Sigmoid colon (tissue), 4 donors: ENCODE results near the gene MED29.

Experiments
- EP300 ChIP-seq, 4 donors: sonication (generic); formaldehyde crosslinking; IDR thresholded peaks; one replicate each; pipeline ENCODE4 v1.6.1; 2017; ENCODE audit warnings: antibody characterized with exemption in 4 of 4
- POLR2A ChIP-seq, 2 donors: fragments of 450-650 bp; IDR thresholded peaks; one replicate each; pipeline ENCODE4 v1.6.1; 2016; ENCODE audit warnings: antibody characterized with exemption in 2 of 2, mild to moderate bottlenecking in 2 of 2, moderate library complexity in 2 of 2
- POLR2AphosphoS5 ChIP-seq, 4 donors: sonication (generic); formaldehyde crosslinking; IDR thresholded peaks; one replicate each; pipeline ENCODE4 v1.6.1; 2017; ENCODE audit warnings: antibody characterized with exemption in 4 of 4
- TF ChIP-seq, protein P1 (sequence below), 4 experiments: fragments of 450-650 bp in 3 of 4; fragments of 200-600 bp in 1 of 4; IDR thresholded peaks; one replicate each; pipeline ENCODE4 v1.5.1; 2016 to 2019; ENCODE audit warnings: antibody characterized with exemption in 4 of 4, mild to moderate bottlenecking in 3 of 4, moderate library complexity in 2 of 4

DNA sequence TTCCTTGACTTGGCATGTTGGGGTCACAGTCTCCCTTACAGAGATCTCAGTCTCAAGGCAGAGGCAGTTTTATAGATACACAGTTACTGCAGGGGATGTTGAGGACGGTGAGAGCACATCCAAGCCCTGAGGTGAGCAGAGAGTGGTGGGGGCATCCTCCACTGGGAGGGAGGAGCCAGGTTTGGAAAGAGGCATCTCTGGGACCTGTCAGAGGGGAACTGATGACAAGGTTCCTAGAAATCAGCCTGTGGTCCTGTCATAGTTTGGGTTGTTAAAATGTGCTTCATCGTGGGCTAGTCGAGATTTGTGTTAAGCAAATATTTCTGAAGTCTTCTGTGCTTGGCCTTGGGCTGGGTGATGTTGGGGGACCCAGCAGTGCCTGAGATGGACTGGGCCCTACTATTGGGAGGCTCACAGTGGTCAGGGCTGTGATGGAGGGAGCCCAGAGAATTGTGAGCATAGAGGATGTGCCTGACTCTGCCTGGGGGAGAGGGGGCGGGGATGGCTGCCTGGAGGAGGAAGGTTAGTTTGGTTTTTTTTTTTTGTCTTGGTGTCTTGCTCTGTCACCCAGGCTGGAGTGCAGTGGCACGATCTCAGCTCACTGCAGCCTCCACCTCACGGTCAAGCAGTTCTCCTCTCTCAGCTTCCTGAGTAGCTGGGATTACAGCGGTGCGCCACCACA, 58.1 kb downstream of the MED29 start:
- TF ChIP-seq POLR2A (IDR thresholded peaks at IDR 0.05) (no peak), EP300 (IDR thresholded peaks at IDR 0.05) (no peak), POLR2AphosphoS5 (IDR thresholded peaks at IDR 0.05) (no peak)
- TF ChIP-seq, protein P1, sequence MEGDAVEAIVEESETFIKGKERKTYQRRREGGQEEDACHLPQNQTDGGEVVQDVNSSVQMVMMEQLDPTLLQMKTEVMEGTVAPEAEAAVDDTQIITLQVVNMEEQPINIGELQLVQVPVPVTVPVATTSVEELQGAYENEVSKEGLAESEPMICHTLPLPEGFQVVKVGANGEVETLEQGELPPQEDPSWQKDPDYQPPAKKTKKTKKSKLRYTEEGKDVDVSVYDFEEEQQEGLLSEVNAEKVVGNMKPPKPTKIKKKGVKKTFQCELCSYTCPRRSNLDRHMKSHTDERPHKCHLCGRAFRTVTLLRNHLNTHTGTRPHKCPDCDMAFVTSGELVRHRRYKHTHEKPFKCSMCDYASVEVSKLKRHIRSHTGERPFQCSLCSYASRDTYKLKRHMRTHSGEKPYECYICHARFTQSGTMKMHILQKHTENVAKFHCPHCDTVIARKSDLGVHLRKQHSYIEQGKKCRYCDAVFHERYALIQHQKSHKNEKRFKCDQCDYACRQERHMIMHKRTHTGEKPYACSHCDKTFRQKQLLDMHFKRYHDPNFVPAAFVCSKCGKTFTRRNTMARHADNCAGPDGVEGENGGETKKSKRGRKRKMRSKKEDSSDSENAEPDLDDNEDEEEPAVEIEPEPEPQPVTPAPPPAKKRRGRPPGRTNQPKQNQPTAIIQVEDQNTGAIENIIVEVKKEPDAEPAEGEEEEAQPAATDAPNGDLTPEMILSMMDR (IDR thresholded peaks at IDR 0.05) = no peak
